ENCODE data around the gene LBP. TPM values are rescaled to one million over a fixed set of nuclear protein-coding genes. Genes with fewer than 3 reads are reported as not detected.

Gene LBP
- polyA plus RNA-seq, 1 donor from 2014 or later: not detected

- no peaks in the 10 kb centered on the region for H3K9me2 ChIP-seq (ENCODE audit: insufficient read depth, low read length)
- H3K36me3 ChIP-seq (ENCODE audit: insufficient read depth, low read length): no peaks in the 10 kb centered on the region
- no peaks in the 10 kb centered on the region for H3K79me2 ChIP-seq (replicated peaks; ENCODE audit: insufficient read depth, low read length)
- TF ChIP-seq EZH2 (IDR thresholded peaks at IDR 0.05; ENCODE audit: borderline replicate concordance, insufficient read depth, low read length, poor library complexity, severe bottlenecking): no peak
- no peaks in the 10 kb centered on the region for H3F3A ChIP-seq (ENCODE audit: insufficient read depth, low read length, poor library complexity, severe bottlenecking)
- H4K20me1 ChIP-seq (ENCODE audit: insufficient read depth): no peaks in the 10 kb centered on the region
- H2AFZ ChIP-seq (ENCODE audit: low read depth, low read length): no peak overlapping the region
- no peak overlapping the region for H3K4me3 ChIP-seq (ENCODE audit: low read length)
- H3K4me2 ChIP-seq (ENCODE audit: low read length): no peak overlapping the region
- H3K27ac ChIP-seq (ENCODE audit: low read length): no peak overlapping the region
- no peaks in the 10 kb centered on the region for H3K27me3 ChIP-seq (ENCODE audit: insufficient read depth, low read depth, low read length)
- no peak overlapping the region for H3K9ac ChIP-seq (ENCODE audit: low read length)
- no peaks in the 10 kb centered on the region for H3K9me3 ChIP-seq (ENCODE audit: low read length)
Measured at GRCh38 chr20:38325167-38325566, 21.1 kb upstream of the LBP start.

DNA sequence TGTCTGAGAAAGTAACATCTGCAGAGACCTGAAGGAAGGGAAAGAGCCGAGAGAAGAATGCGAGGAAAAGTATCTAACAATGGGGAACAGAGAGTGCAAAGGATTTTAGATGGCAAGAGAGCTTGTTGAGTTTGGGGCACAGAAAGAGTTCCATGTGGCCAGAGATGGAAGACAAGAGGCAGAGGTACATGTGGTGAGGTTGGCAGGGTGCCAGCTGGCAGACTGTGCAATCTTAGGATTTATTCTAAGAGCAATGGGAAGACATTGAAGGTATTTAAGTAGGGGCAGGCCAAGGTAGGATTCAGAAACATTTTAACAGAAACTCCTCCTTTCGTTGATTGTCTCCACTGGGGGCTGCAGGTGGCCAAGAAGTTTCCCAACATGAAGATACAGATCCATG, 20.4 kb upstream of the LBP start:
- no peak overlapping the region for H3K27ac ChIP-seq (ENCODE audit: low read length)
- no peaks in the 10 kb centered on the region for H3K27me3 ChIP-seq (ENCODE audit: insufficient read depth, low read depth, low read length)
- TF ChIP-seq, protein P1, sequence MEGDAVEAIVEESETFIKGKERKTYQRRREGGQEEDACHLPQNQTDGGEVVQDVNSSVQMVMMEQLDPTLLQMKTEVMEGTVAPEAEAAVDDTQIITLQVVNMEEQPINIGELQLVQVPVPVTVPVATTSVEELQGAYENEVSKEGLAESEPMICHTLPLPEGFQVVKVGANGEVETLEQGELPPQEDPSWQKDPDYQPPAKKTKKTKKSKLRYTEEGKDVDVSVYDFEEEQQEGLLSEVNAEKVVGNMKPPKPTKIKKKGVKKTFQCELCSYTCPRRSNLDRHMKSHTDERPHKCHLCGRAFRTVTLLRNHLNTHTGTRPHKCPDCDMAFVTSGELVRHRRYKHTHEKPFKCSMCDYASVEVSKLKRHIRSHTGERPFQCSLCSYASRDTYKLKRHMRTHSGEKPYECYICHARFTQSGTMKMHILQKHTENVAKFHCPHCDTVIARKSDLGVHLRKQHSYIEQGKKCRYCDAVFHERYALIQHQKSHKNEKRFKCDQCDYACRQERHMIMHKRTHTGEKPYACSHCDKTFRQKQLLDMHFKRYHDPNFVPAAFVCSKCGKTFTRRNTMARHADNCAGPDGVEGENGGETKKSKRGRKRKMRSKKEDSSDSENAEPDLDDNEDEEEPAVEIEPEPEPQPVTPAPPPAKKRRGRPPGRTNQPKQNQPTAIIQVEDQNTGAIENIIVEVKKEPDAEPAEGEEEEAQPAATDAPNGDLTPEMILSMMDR (IDR thresholded peaks at IDR 0.05; ENCODE audit: poor library complexity, severe bottlenecking): no peak
- no peak for TF ChIP-seq REST (IDR thresholded peaks at IDR 0.05; ENCODE audit: borderline replicate concordance)
- H4K20me1 ChIP-seq (ENCODE audit: insufficient read depth): no peaks in the 10 kb centered on the region
- no peaks in the 10 kb centered on the region for H3K36me3 ChIP-seq (ENCODE audit: insufficient read depth, low read length)
- no peaks in the 10 kb centered on the region for H3F3A ChIP-seq (ENCODE audit: insufficient read depth, low read length, poor library complexity, severe bottlenecking)
- H3K9ac ChIP-seq (ENCODE audit: low read length): no peak overlapping the region
- no peaks in the 10 kb centered on the region for H3K9me3 ChIP-seq (ENCODE audit: low read length)
- H3K79me2 ChIP-seq (replicated peaks; ENCODE audit: insufficient read depth, low read length): no peaks in the 10 kb centered on the region
- no peak overlapping the region for H2AFZ ChIP-seq (ENCODE audit: low read depth, low read length)
- no peak overlapping the region for H3K4me2 ChIP-seq (ENCODE audit: low read length)
- H3K9me2 ChIP-seq (ENCODE audit: insufficient read depth, low read length): no peaks in the 10 kb centered on the region
- H3K4me3 ChIP-seq (ENCODE audit: low read length): no peak overlapping the region

GRCh38 chr20:38326309-38326708, 20.0 kb upstream of the LBP start:
- Histone ChIP-seq H3K27ac (ENCODE audit: low read length) (no peak overlapping the region), H2AFZ (ENCODE audit: low read depth, low read length) (no peak overlapping the region), H3K36me3 (ENCODE audit: insufficient read depth, low read length) (no peaks in the 10 kb centered on the region), H4K20me1 (ENCODE audit: insufficient read depth) (no peaks in the 10 kb centered on the region), H3K4me3 (ENCODE audit: low read length) (no peak overlapping the region), H3K9me3 (ENCODE audit: low read length) (no peaks in the 10 kb centered on the region), H3K79me2 (replicated peaks; ENCODE audit: insufficient read depth, low read length) (no peaks in the 10 kb centered on the region), H3K27me3 (ENCODE audit: insufficient read depth, low read depth, low read length) (no peaks in the 10 kb centered on the region), H3K9ac (ENCODE audit: low read length) (no peak overlapping the region), H3K9me2 (ENCODE audit: insufficient read depth, low read length) (no peaks in the 10 kb centered on the region), H3K4me2 (ENCODE audit: low read length) (no peak overlapping the region), H3F3A (ENCODE audit: insufficient read depth, low read length, poor library complexity, severe bottlenecking) (no peaks in the 10 kb centered on the region)
- TF ChIP-seq TAF1 (IDR thresholded peaks at IDR 0.05; ENCODE audit: low read depth) (no peak), POLR2AphosphoS5 (IDR thresholded peaks at IDR 0.05) (no peak), SMC3 (conservative IDR thresholded peaks at IDR 0.05; ENCODE audit: poor library complexity) (no peak), EP300 (conservative IDR thresholded peaks at IDR 0.05; ENCODE audit: poor library complexity, severe bottlenecking) (no peak), RAD21 (conservative IDR thresholded peaks at IDR 0.05) (no peak), MXI1 (conservative IDR thresholded peaks at IDR 0.05; ENCODE audit: poor library complexity, severe bottlenecking) (no peak), REST (IDR thresholded peaks at IDR 0.05; ENCODE audit: borderline replicate concordance) (no peak), EZH2 (IDR thresholded peaks at IDR 0.05; ENCODE audit: borderline replicate concordance, insufficient read depth, low read length, poor library complexity, severe bottlenecking) (no peak)
- TF ChIP-seq, protein P1 (IDR thresholded peaks at IDR 0.05; ENCODE audit: poor library complexity, severe bottlenecking): no peak

Data from neural cell (in vitro differentiated cells).